ENCODE measurements around the gene TMEM132C. TPM values are rescaled to one million over a fixed set of nuclear protein-coding genes. Genes with fewer than 3 reads are reported as not detected.

The TMEM132C gene
- polyA plus RNA-seq, 1 of the 3 experiments (the other 2 are of a cell fraction), result not detected

DNA sequence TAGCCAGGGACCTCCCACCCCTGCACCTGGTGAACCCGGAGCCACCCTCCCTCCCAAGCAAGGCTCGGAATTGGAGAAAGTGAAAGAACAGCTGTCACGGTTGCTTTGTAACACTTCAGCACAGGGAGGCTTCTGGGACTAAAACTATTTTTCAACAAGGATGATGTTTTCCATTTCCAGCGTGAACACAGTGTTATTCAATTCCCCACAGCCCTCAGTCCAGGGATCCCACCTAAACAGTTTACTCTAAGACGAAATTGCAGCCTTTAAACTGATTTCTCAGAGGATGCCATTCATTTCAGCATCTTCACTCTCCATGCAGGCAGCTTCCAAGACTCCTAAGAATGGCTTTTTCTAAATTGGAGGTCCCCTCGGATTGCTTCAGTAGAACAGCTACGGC, 327.6 kb downstream of the TMEM132C start:
- Histone ChIP-seq H3K4me2 (no peak overlapping the region), H3K9me2 (no peaks in the 10 kb centered on the region), H3K27me3 (ENCODE audit: insufficient read depth) (no peaks in the 10 kb centered on the region), H3K27ac (ENCODE audit: low read depth in 2 of 2, low read length in 1 of 2) (no peak overlapping the region), H2AFZ (ENCODE audit: low read depth) (no peak overlapping the region), H3K4me1 (ENCODE audit: control insufficient read depth in 1 of 2, insufficient read depth in 2 of 2, low read depth in 1 of 2, low read length in 1 of 2) (no peaks in the 10 kb centered on the region), H3K4me3 (ENCODE audit: low read depth in 2 of 2, low read length in 1 of 2) (no peak overlapping the region), H4K20me1 (ENCODE audit: insufficient read depth) (no peaks in the 10 kb centered on the region), H3F3A (replicated peaks; ENCODE audit: insufficient read depth) (no peaks in the 10 kb centered on the region), H3K36me3 (replicated peaks in 1 of 2; ENCODE audit: control insufficient read depth in 1 of 2, insufficient read depth in 2 of 2, low read length in 1 of 2) (no peaks in the 10 kb centered on the region), H3K79me2 (ENCODE audit: insufficient read depth) (no peaks in the 10 kb centered on the region), H3K9ac (no peak overlapping the region), H3K9me3 (no peaks in the 10 kb centered on the region)
- POLR2A ChIA-PET, result no interaction called here
- CTCF ChIA-PET, result interaction anchor here (1.5 kb wide), 1 partner anchor 11 kb away, joined by 5 read pairs; no protein-coding TSS in a partner anchor
- no peak for DNase-seq
- TF ChIP-seq TCF12 (IDR thresholded peaks at IDR 0.05) (no peak), RFX5 (IDR thresholded peaks at IDR 0.05; ENCODE audit: low read length) (no peak), NRF1 (IDR thresholded peaks at IDR 0.05; ENCODE audit: low read depth, low read length) (no peak), RXRA (IDR thresholded peaks at IDR 0.05; ENCODE audit: borderline replicate concordance, low read depth) (no peak), SMC3 (IDR thresholded peaks at IDR 0.05; ENCODE audit: low read depth, low read length) (no peak)
- TF ChIP-seq, protein P1, sequence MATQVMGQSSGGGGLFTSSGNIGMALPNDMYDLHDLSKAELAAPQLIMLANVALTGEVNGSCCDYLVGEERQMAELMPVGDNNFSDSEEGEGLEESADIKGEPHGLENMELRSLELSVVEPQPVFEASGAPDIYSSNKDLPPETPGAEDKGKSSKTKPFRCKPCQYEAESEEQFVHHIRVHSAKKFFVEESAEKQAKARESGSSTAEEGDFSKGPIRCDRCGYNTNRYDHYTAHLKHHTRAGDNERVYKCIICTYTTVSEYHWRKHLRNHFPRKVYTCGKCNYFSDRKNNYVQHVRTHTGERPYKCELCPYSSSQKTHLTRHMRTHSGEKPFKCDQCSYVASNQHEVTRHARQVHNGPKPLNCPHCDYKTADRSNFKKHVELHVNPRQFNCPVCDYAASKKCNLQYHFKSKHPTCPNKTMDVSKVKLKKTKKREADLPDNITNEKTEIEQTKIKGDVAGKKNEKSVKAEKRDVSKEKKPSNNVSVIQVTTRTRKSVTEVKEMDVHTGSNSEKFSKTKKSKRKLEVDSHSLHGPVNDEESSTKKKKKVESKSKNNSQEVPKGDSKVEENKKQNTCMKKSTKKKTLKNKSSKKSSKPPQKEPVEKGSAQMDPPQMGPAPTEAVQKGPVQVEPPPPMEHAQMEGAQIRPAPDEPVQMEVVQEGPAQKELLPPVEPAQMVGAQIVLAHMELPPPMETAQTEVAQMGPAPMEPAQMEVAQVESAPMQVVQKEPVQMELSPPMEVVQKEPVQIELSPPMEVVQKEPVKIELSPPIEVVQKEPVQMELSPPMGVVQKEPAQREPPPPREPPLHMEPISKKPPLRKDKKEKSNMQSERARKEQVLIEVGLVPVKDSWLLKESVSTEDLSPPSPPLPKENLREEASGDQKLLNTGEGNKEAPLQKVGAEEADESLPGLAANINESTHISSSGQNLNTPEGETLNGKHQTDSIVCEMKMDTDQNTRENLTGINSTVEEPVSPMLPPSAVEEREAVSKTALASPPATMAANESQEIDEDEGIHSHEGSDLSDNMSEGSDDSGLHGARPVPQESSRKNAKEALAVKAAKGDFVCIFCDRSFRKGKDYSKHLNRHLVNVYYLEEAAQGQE (IDR thresholded peaks at IDR 0.05; ENCODE audit: low read depth, low read length), result no peak
- TF ChIP-seq, protein P2, sequence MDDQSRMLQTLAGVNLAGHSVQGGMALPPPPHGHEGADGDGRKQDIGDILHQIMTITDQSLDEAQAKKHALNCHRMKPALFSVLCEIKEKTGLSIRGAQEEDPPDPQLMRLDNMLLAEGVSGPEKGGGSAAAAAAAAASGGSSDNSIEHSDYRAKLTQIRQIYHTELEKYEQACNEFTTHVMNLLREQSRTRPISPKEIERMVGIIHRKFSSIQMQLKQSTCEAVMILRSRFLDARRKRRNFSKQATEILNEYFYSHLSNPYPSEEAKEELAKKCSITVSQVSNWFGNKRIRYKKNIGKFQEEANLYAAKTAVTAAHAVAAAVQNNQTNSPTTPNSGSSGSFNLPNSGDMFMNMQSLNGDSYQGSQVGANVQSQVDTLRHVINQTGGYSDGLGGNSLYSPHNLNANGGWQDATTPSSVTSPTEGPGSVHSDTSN (IDR thresholded peaks at IDR 0.05), result no peak
- TF ChIP-seq, protein P3, sequence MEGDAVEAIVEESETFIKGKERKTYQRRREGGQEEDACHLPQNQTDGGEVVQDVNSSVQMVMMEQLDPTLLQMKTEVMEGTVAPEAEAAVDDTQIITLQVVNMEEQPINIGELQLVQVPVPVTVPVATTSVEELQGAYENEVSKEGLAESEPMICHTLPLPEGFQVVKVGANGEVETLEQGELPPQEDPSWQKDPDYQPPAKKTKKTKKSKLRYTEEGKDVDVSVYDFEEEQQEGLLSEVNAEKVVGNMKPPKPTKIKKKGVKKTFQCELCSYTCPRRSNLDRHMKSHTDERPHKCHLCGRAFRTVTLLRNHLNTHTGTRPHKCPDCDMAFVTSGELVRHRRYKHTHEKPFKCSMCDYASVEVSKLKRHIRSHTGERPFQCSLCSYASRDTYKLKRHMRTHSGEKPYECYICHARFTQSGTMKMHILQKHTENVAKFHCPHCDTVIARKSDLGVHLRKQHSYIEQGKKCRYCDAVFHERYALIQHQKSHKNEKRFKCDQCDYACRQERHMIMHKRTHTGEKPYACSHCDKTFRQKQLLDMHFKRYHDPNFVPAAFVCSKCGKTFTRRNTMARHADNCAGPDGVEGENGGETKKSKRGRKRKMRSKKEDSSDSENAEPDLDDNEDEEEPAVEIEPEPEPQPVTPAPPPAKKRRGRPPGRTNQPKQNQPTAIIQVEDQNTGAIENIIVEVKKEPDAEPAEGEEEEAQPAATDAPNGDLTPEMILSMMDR (IDR thresholded peaks at IDR 0.05), result no peak
- TF ChIP-seq, protein P4, sequence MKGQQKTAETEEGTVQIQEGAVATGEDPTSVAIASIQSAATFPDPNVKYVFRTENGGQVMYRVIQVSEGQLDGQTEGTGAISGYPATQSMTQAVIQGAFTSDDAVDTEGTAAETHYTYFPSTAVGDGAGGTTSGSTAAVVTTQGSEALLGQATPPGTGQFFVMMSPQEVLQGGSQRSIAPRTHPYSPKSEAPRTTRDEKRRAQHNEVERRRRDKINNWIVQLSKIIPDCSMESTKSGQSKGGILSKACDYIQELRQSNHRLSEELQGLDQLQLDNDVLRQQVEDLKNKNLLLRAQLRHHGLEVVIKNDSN (IDR thresholded peaks at IDR 0.05; ENCODE audit: borderline replicate concordance, low read depth), result no peak
- WGBS (ENCODE audit: low lambda C conversion rate), result 13% methylated on average over 7 of the region's 7 CpGs

DNA sequence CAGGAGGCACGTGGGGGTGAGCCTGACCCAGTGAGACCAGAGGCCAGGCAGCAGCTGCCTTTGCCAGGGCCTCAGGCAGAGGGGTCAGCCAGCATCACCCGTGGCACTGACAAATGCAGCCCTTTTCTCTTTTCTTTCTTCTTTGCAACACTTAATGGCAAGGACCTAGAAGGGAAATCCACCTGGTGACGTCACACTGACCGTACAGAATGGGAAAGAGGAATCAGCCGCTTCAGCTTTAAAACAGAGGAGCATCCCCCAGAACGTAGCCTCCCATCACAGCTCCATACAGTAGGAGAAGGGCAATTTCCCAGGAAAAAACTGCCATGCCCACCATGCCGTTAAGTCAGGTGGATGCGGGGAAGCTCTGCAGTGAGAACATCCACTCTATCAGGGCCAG, 328.6 kb downstream of the TMEM132C start:
- Histone ChIP-seq H4K20me1 (ENCODE audit: insufficient read depth) (no peaks in the 10 kb centered on the region), H3F3A (replicated peaks; ENCODE audit: insufficient read depth) (no peaks in the 10 kb centered on the region), H3K9me2 (no peaks in the 10 kb centered on the region), H3K27ac (ENCODE audit: low read depth in 2 of 2, low read length in 1 of 2) (no peak overlapping the region), H3K4me1 (ENCODE audit: control insufficient read depth in 1 of 2, insufficient read depth in 2 of 2, low read depth in 1 of 2, low read length in 1 of 2) (no peaks in the 10 kb centered on the region), H2AFZ (ENCODE audit: low read depth) (no peak overlapping the region), H3K4me2 (no peak overlapping the region), H3K36me3 (replicated peaks in 1 of 2; ENCODE audit: control insufficient read depth in 1 of 2, insufficient read depth in 2 of 2, low read length in 1 of 2) (no peaks in the 10 kb centered on the region), H3K4me3 (ENCODE audit: low read depth in 2 of 2, low read length in 1 of 2) (no peak overlapping the region), H3K9ac (no peak overlapping the region), H3K9me3 (no peaks in the 10 kb centered on the region), H3K27me3 (ENCODE audit: insufficient read depth) (no peaks in the 10 kb centered on the region), H3K79me2 (ENCODE audit: insufficient read depth) (no peaks in the 10 kb centered on the region)
- ChIA-PET POLR2A (no interaction called here), CTCF (no interaction called here)
- no peak for DNase-seq
- 32% methylated on average over 8 of the region's 8 CpGs for WGBS (ENCODE audit: low lambda C conversion rate)
- TF ChIP-seq, protein P4 (IDR thresholded peaks at IDR 0.05; ENCODE audit: borderline replicate concordance, low read depth), result no peak
- TF ChIP-seq FOXJ3 (CRISPR knock-in tag; IDR thresholded peaks at IDR 0.05), result no peak
- no peak for TF ChIP-seq EZH2phosphoT487 (IDR thresholded peaks at IDR 0.05; ENCODE audit: borderline replicate concordance, low read depth)
- no peak for TF ChIP-seq TEAD4 (IDR thresholded peaks at IDR 0.05; ENCODE audit: borderline replicate concordance, insufficient read depth)
- no peak for TF ChIP-seq GATA2 (CRISPR knock-in tag; IDR thresholded peaks at IDR 0.05)
- no peak for TF ChIP-seq FOXM1 (IDR thresholded peaks at IDR 0.05; ENCODE audit: low read depth)
- TF ChIP-seq, protein P1 (IDR thresholded peaks at IDR 0.05; ENCODE audit: low read depth, low read length), result no peak
- TF ChIP-seq YY1 (IDR thresholded peaks at IDR 0.05; ENCODE audit: low read depth), result no peak
- TF ChIP-seq POLR2AphosphoS5 (IDR thresholded peaks at IDR 0.05; ENCODE audit: low read depth, low read length), result no peak

Data from SK-N-SH (cell line).